ENCODE results near the gene RAET1G.
"Not testable (repeated sequence)": the region's sequence is repeated elsewhere in the genome, so short reads cannot be mapped to it uniquely, and the experiment has no call there.

RAET1G gene

GRCh38 chr6:149910721-149911151 is 12.2 kb downstream of the RAET1G start:
- no peak for DNase-seq

GRCh38 chr6:149909701-149910470 is 13.0 kb downstream of the RAET1G start:
- DNase-seq, result no peak

GRCh38 chr6:149908480-149908879 is 14.4 kb downstream of the RAET1G start:
- not testable (repeated sequence) for DNase-seq

DNA sequence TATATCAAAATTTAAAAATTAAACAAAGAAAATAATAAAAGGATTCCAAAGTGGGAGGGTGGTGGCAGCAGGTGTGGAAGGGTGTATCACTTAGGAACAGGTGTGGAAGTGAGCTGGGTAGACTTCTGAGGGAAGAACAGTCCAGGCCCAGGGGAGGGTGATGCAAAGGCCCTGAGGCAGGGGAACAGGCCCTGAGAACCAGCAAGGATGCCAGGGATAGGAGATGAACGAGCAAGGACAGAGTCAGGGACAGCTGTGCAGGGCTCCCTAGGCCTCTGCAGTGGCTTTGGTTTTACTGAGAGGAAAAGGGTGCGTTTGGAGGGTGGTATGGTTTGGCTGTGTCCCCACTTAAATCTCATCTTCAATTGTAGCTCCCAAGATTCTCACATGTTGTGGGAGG is 15.6 kb downstream of the RAET1G start:
- no peak for DNase-seq

DNA sequence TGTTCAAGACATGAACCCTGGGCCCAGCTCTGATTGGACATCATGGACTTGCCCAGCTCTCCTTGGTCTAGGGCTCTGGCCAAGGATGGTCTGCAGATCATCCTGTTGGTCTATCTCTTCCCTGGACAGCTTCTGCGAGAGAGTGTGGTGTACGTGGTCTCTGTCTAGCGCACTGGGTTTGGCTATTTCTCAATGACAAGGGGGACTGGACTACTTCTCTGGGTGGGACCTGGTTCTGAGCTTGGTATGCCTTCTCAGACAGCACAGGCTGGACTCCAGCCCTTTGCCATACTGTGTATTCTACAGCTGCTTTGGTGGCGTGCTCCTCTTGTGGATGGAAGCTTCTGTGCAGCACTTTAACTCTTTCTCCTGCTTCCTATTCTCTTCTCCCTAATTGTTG is 16.5 kb downstream of the RAET1G start:
- DNase-seq, result no peak

- no peak for DNase-seq
These were observed 17.0 kb downstream of the RAET1G start for GRCh38 chr6:149905911-149906371.

GRCh38 chr6:149905371-149905910 is 17.5 kb downstream of the RAET1G start:
- no peak for DNase-seq

DNA sequence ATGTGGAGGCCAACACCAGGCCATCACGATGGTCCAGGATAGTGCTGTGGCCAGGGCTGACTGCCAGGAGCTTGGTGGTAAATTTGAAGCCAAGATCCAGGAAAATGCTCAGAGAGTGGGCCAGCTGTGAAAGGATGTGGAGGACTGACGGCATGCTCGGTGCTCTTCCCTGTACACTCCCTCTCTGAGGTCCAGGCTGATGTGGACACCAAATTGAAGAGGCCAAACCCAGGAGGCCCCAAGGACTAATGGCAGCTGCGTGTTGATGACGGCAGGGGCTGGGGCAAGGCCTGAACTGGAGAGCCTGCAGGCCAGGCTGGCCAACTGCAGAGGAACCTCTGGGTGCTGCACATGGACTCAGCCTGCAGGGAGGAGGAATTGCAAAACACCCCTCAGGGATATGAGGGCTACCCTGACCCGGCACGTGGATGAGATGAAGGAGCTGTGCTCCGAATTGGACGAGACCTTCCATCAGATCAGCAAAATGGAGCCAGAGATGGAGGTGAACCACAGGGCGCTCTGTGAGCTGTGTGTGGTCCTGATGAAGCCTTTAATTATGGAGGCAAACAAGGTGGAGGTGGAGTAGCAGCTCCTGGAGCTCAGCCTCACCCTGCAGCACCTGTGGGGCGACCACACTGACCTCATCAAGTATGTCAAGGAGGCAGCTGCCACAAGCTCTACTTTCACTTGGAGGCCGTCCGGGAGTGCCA is 18.1 kb downstream of the RAET1G start:
- DNase-seq, result no peak

GRCh38 chr6:149903938-149904611 is 18.8 kb downstream of the RAET1G start:
- no peak for DNase-seq

- no peak for DNase-seq
These were observed 21.3 kb downstream of the RAET1G start for GRCh38 chr6:149901444-149902140.

DNA sequence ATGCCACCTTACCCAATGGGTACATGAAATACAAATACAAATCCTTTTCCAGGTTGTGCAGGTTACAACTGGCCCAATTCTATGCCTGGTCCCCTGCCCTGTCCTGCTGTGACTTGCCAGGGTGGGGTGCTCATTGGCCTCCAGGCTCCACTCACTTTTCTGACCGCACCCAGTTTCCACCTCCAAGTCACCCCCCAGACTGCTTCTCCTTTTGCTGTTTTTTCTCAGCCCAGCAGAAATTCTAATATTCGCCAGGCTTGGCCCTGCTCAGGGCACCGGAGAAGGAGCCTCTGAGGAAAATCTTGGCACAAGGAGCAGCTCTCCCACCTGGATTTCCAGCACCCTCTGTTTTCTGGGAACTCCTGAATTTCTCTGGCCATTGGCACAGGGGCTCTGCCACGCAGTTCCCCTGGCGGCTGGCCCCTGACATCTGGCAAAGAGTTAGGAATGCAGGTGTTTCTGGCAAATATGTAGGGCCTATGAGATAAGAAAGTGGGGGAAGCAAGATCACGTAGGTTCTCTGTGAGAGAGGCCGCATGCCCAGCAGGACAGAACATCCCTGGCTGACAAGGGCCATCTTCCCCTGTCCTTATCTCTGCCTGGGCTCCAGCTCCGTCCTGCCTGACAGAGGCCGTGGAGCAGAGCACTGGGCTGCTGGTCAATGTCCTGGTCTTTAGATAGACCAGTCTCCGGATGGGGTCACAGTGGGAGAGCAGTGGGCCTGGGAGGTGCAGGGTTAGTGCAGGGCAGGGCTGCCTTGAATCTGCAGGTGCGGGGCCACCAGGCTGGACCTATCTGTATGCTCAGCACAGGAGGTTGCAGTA is 22.1 kb downstream of the RAET1G start:
- DNase-seq, result no peak

GRCh38 chr6:149899926-149900619 is 22.8 kb downstream of the RAET1G start:
- DNase-seq, result no peak

- no peak for DNase-seq
These were observed 23.4 kb downstream of the RAET1G start for GRCh38 chr6:149899486-149899885.

- DNase-seq, result no peak
These were observed 24.0 kb downstream of the RAET1G start for GRCh38 chr6:149898966-149899365.

- DNase-seq, result no peak
These were observed 24.8 kb downstream of the RAET1G start, which contains the start of gene RAET1E for GRCh38 chr6:149897855-149898744. Gene RAET1E, minus strand, starts transcription at chr6:149898113. Its CDS starts 7,212 bp downstream, at chr6:149890901.

DNA sequence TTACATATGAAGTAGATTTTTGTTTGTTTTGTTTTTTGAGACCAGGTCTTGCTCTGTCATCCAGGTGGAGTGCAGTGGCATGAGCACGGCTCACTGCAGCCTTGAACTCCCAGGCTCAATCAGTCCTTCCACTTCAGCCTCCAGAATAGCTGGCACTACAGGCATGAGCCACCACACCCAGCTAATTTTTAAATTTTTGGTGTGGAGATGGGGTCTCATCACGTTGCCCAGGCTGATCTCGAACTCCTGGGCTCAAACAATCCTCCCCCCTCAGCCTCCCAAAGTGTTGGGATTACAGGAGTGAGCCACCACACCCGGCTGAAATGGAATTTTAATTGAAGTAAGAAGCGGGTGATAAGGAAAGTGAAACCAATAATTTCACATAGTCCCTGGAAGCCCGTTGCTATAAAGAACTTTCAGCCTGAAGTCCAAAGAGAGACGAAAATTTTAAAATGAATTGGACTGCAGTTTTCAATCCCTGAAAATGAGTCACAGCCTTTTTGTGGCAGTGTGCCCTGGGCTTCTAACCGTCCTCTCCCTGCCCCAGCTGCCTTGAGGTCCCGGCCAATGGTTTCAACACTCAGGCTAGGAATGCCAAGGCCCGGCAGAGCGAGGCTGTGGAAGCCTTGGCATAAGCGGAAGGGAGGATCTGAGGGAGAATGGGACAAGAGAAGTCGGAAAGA is 25.8 kb downstream of the RAET1G start:
- DNase-seq, result no peak

DNA sequence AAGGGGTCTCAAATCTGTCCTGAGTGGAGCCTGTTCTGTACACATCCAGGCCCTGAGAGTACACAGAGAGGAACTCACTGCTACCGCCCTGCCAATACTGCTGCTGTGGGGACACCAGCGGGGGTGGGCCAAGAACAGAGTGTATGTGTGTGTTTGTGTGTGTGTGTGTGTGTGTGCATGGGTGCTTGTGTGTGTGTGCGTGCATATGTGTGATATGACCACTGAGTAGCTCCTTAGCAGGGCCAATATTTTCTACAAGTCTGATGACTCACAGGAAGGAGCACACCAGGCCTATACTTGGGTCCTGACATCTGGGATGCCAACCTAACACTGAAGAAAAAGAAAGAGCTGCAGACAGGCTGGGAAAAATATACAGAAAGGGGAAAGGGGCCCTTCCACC is 26.4 kb downstream of the RAET1G start:
- DNase-seq, result no peak

- DNase-seq, result no peak
These were observed 27.1 kb downstream of the RAET1G start for GRCh38 chr6:149895833-149896271.

DNA sequence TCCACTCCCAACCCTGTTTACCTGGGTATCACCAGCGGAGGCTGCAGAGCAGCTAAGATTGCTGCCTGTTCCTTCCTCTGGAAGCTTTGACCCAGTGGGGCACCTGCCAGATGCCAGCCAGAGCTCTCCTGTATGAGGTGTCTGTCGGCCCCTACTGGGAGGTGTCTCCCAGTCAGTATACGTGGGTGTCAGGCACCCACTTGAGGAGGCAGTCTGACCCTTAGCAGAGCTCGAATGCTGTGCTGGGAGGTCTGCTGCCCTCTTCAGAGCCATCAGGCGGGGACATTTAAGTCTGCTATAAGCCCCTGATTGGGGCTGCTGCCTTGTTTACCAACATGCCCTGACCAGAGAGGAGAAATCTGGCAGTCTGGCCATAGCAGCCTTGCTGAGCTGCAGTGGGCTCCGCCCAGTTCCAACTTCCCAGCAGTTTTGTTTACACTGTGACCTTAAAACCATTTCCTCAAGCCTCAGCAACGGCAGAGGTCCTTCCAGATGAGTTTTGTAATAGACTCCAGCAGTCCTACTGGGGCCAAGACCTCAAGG is 27.8 kb downstream of the RAET1G start:
- no peak for DNase-seq

Data from inflammatory macrophage treated with lipopolysaccharide for 1 hour (primary cell).